ENCODE results near the gene PAXIP1.

PAXIP1 gene

DNA sequence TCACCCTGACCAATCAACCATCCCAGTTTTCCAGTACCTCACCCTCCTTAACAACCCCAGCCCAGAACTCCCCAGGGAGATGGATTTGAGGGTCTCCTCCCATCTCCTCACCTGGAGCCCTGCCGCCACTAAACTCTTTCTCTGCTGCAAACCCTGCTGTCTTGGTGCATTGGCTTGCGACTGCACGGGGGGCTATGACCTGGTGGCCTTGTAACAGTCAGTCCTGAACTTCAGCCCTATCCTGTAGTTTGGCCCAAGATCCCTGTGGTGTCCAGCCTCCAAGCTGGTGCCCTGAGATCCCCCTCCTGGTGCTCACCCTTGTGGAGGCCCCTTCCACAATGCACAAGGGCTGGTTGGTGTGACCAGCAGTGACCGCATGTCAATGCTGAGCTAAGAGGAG, 91.9 kb downstream of the PAXIP1 start:
- no peak for DNase-seq

DNA sequence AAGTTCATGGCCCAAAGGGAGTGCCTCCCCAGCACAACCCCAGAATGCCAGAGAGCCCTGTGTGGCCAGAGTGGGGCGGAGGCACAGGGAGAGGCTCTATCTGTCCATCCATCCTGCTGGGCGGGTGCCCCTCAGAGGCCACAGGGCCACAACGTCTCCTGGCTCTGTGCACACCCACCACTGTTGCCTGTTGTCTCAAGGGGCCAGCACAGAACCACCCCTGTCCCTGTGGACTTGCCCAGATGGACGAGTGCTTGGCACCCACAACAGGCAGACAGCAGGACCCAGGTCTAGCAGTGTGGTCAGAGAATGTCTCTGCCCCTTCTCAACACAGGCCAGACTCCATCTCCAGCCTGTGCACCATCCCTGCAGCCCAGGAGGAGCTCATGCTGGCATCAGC, 92.8 kb downstream of the PAXIP1 start:
- DNase-seq, result no peak

DNA sequence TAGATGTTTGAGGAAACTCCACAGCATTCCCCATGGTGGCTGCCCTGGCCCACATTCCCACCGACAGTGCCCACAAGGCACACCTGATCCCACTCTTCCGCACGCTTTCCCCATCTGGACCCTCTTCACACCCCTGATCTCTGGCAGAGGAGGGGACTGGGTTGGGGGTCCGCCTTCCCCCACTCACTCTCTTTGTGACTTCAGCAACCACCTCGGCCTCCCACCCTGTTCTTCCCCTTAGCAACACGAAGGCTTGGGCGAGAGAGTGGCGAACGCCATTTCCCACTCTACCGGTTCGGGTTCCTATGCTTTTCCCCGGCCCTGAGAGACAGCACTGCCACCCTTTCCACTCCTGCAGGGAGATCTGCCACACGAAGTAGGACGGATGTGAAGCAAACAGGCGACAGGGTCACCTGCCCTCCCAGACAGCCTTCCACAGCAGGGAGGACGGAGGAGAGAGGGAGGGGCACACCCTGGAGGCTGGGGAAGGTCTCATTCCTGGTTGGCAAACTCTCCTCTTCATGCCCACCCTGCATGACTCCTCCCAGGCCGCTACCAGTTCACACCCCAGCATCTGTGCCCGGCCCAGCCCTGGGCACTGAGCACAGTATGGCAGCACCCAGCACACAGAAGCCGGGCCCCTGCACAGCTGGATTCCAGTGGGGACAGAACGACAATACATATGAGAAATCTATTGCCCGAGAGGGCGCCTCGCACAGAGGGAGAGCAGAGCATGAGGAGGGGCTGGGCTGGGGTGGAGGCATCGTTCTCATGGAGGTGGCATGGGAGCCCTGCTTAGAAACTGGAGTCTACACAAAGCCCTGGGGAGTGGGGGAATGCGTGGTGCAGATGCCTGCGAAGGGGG, 93.5 kb downstream of the PAXIP1 start:
- DNase-seq, result no peak

DNA sequence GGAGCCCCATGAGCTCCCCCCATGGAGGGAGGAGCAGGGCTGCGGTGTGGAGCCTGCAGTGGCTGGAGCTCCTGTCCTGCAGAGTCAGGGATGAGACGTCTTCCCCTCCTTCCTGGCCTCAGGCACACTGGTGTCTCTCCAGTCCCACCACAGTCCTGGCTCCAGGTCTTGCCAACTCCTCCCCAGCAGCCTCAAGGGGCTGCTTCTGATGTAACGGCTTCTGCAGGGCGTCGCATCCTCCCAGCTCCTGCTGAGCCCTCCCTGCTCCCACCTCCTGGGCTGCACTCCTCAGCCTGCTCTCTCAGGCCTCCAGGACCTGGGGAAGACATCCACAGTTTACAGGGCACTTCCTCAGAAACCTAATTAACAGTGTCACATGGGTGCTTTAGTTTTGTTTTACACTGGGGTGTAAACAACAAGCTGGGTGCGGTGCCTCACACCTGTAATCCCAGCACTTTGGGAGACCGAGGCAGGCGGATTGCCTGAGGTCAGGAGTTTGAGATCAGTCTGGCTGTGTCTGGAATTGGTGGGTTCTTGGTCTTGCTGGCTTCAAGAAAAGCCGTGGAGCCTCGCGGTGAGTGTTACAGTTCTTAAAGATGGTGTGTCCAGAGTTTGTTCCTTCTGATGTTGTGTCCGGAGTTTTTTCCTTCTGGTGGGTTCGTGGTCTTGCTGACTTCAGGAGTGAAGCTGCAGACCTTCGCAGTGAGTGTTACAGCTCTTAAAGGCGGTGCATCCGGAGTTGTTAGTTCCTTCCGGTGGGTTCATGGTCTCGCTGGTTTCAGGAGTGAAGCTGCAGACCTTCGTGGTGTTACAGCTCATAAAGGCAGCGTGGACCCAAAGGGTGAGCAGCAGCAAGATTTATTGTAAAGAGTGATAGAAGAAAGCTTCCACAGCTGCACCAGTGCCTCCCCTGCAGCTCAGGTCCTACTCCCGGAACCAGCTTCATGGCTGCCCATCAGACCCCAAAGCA, 95.0 kb downstream of the PAXIP1 start:
- DNase-seq, result no peak

DNA sequence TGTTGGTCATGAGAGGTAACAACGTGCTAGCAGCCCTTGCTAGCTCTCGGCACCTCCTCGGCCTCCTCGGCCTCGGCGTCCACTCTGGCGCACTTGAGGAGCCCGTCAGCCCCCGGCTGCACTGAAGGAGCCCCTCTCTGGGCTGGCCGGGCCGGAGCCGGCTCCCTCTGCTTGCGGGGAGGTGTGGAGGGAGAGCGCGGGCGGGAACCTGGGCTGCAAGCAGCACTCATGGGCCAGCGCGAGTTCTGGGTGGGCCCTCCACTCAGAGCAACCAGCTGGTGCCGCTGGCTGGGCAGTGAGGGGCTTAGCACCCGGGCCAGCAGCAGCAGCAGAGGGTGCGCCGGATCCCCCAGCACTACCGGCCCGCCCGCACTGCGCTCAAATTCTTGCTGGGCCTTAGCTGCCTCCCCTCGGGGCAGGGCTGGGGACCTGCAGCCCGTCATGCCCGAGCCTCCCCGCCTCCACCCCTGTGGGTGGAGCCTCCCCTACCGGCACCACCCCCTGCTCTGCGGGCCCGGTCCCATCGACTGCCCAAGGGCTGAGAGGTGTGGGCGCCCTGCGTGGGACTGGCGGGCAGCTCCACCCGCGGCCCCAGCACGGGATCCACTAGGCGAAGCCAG, 96.1 kb downstream of the PAXIP1 start:
- no peak for DNase-seq

DNA sequence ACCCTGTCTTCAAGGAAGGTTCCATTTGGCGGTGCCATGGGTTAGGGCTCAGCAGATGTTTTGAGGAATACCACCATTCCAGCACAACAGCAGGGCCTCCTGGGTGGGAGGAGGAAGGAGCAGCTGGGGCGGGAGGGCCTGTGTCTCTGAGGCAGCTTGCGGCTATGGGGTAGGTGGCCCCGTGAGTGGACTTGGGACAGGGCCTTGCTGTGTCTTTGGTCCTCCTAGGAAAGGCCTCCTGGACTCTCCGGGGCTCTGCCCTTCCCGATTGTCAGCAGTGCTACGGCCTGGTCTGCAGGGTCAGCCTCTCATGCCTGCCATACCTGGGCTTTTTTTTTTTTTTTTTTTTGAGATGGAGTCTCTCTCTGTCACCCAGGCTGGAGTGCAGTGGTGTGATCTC, 96.7 kb downstream of the PAXIP1 start:
- DNase-seq, result no peak

DNA sequence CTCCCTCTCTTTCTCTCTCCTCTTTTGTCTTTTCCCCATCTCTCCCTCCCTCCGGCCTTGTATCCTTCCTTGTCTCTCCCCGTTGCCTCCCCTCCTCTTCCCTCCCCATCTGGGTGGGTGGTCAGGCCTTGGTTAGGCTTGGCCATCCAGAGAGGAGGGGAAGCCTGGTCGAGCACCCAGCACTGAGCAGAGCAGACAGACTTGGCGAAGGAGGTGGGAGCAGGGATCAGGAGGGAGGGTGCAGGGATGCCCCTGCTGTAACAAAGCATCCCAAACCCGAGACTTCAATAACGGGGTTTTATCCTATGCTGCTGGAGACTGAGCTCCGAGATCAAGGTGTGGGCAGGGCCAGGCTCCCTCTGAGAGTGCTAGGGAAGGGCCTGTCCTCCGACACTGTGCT, 97.3 kb downstream of the PAXIP1 start:
- no peak for DNase-seq

DNA sequence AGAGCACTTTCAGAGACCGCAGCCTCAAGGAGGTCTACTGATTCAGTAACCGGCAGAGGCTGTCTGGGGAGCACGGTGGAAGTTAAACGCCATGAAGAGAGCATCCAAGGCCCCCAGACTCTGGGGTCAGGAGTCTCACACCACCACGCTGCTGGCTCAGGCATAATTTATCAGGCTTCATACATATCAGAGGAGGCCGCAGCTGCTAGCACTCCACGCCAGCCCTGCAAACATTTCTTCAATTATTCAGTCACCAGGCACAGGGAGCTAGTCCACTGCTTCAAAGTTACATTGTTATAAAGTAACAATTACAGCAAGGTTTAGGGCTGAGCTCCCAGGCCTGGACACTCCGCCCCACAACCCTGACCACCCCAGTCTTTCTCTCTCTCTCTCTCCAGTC, 97.8 kb downstream of the PAXIP1 start:
- no peak for DNase-seq

DNA sequence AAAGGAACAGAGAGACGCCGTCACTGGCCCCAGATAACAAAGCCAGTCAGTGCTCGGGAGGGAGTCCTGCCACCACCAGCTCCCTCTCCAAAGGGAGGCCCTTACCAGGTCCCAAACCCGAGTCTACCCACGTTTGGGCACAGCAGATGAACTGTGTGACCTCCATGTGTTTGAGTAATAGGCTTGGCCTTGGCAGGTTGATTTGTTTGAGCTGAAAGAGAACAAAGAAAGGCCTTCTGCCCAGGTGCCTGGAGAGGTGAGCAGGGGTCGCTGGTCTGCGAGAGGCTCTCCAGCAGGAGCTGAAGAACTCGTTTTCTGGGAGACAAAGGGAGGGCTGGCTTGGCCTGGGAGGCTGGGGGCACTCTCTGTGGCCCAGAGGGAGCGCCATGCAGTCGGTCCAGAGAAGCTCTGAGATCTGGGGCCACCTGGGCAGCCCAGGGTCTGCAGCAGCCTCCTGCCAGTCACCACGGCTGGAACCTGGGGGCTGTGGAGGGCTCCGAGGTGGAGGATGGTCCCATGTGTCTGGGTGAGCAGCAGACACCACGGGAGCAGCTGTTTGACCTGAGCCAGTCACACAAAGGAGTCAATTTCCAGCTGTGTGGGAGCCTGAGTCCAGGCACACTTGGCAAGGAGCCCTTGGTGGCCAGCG, 99.7 kb downstream of the PAXIP1 start:
- no peak for DNase-seq

DNA sequence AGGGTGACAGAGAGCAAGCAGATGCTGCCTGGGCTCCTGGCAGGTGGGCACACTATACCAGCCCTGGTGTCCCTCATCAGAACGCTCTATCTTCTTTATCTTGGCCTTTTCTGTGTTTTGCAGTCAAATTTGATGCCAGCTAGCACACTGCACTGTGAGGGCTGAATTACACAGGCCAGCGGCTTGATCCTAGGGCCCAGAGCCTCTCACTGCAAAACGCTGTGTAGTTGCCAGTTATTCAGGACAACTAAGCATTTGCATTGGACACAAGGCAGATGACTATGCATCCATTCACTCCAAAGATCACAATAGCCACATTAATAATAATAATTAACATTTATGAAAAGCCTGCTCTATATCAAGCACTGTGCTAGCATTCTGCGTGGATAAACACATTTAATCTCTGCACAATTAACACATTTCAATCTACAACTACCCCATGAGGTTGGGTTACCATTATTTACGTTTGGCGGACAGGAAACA, 100.3 kb downstream of the PAXIP1 start:
- DNase-seq, result no peak

DNA sequence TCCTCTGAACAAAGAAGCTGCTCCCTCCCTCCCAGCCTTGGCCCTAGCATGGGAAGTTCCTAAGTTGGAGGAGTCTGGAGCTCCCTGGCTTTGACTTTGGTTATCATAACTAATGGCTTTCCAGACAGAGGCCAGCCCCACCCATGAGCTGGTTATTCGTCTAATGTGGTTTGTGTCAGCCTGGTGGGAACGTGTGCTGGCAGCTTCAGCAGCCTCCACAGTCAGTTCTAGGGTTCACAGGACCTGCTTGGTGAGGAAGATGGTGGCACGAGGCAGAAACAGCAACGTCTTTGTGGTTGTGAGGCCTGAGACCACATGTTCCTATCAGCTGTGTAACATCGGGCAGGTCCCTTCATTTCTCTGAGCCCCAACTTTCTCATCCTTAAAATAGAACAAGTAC, 103.1 kb downstream of the PAXIP1 start:
- no peak for DNase-seq

DNA sequence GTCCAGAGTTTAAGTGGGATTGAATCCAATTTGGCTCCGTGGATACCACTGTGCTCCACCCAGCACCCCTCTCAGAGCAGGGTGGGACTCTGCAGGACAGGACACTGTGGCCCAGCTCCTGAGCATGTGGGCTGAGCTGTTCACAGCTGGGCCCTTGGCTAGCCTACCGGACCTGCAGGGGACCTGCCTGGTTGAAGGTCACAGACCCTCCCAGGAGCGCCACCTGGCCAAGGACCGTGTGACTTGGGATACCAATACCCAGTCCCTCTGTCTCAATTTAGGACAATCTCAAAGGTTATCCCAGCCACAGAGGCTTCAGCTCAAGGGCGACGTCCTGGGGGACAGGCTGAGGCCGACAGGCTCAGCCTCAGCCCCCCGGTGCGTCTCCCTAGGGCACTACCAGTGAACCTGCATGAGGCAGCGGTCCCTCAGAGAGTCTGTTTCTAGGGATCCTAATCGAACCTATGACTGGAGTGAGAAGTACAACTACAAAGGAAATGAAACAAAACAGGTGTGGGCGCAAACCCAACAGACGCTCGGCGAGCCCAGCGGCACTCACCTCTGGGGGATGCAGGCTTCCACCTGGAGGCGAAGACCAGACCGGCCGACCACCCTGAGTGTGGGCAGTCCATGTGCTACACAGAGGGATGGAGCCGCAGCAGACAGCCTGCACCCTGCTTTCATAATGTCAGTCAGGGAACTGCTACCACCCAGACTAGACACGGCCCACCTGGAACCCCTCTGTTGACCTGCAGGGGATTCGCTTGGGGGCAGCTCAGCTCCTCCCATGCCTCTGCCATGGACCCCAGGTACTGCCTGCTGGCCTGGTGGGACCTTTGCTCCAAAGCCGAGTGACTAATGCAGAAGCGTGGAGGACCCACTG, 103.7 kb downstream of the PAXIP1 start:
- no peak for DNase-seq

DNA sequence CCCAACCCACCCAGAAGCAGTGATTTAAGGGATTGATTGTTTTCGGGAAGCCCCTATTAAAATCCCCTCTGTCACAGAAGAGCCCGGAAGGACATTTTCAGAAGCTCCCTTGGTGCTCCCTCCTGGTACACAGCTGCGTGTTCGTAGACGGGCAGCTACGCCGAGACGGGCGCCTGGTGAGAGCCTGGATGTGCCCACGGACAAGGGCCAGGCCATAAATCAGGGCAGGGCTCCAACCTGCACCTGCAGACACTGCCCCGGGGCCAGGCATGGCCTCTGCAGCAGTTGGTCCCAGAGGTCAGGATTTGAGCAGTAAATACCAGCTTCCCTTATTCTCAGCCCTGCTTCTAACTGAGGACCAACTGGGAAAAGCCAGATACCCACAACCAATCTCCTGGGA, 106.8 kb downstream of the PAXIP1 start:
- DNase-seq, result no peak
